Stromal cell of bone marrow (primary cell): Measurements from ENCODE around the gene FBLN5.
A peak's percentile ranks its signal among the peaks of the same experiment; 100 is the strongest.

Source experiments
- DNase-seq: peaks from one replicate; pipeline ENCODE4 v3.0.0-alpha.2; 2012; ENCODE audit warnings: low read depth

Gene FBLN5

DNA sequence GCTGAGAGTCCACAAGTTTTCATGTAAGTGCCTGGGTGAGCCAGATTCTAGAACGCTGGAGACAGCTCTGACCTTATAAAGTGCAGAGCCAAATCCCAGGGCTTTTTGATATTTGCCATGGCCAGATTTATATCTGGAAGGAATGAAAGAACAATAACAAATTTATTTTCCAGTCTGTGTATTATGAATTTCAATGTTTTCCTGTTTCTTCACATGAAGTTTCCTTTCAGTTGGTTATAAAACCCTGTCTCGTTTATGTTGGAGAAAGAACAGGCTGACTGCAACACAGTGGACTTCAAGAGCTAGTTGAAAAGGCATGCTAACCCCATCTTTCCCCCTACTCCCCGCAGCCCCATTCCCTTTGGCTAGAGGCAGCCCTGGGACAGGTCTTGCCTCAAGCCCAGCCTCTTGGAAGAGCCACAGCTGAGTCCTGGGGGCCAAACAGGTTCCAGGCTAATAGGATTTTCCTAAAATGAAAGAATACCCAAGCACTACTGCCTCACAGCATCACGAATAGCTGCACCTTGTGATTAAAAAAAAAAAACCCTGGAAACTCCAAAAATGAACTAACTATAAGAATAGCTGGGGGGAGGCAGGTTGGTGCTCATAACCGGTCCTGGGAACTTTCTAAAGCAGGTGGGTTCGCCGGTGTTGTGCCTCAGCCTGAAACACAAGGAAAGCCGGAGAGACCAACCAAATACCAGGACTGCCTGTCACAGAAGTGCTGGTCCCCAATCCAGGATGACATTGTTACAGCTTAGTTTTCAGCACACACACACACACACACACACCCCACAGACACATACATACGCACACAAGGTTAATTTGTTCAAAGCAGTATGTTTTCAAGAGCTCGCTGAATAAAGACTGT is 1.5 kb downstream of the FBLN5 start:
- no peak for DNase-seq

DNA sequence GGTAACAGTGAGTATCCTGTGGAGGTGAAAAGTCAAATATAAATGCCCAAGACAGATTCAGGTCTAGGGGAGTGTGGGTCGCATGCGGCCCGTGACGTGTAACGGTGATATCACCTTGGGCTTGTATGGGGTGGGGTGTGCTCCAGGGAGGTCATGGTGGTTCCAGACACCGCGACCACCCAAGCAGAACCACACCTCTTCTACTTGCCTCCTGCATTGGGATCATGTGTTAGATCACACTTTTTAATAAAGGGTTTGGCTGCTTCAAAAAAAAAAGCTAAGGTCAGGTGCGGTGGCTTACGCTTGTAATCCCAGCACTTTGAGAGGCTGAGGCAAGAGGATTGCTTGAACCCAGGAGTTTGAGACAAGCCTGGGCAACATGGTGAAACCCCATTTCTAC is 4.5 kb downstream of the FBLN5 start:
- no peak for DNase-seq

- no peak for DNase-seq
Observed at GRCh38 chr14:91942128-91942527, 5.4 kb downstream of the FBLN5 start.

DNA sequence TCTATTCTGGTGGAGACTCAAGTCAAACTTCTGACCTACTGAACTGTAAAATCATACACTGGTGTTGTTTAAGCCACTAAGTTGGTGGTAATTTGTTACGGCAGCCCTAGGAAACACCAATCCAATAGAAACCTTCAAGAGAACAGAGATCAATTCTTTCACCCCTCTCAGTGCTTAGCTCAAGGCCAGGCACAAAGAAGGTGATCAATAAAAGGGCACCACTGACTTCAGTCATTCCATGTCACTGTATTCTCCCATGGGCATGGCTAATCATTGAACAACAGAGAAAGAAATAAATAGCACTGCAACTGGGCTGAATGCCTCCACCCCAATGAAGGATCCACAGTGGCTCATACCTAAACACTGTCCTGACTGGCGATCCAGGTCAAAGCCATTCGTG is 7.3 kb downstream of the FBLN5 start:
- no peak for DNase-seq

DNA sequence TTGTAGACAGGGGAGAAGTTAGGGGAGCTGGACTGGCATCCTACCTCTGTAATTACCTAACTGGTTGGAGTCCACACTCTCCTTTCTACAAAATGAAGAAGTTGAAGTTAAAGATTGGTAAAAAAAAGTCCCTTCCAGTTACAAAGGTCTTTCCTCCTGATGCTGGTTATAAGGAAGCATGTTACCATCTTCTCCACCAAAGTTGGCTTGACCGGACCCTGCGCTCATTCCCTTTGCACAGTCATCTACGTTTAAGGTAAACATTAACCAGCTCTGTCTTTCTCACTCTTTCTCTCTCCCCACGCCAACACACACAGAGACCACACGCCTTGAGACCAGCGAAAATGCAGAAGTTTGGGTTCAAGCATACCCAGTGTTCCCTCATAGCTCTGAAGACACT is 11.9 kb downstream of the FBLN5 start:
- DNase-seq: no peak

DNA sequence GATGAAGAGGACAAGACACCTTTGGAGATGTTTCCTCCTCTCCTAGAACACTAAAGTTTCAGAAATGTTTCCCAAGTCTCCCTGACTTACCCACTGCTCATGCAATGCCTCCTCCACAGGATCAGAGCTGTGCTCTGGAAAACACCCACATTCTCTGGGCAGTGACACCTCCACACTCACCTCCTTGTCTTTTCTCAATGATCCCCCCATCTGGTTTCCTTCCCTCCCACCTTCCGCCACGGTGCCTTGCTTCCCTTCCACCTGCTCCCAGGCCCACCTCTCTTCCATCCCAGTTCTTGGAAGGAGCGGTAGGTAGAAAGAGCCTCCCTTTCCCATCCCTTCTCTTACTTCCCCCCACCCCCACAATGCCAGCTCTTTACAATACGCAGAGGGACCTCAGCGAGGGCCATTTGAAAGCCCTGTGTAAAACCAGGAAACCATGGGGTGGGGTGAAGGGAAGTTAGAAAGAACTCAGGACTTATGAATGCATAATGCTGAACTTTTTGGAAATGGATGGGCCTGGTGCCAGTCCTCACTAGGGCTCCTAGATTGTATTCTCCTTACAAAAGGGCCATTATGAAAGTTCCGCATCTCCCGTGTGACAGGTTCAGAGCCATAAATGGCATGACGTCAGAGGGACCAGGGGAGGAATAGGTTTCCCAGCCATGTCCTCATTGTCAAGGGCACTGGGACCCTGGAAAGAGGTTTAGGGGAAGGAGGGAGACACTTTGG is 12.8 kb downstream of the FBLN5 start:
- no peak for DNase-seq

GRCh38 chr14:91931478-91932088 is 15.9 kb downstream of the FBLN5 start:
- no peak for DNase-seq

GRCh38 chr14:91929700-91930099 is 17.8 kb downstream of the FBLN5 start:
- no peak for DNase-seq

GRCh38 chr14:91927800-91928199 is 19.7 kb downstream of the FBLN5 start:
- DNase-seq: no peak

- no peak for DNase-seq
Observed at GRCh38 chr14:91927191-91927590, 20.3 kb downstream of the FBLN5 start.

- DNase-seq: no peak
Observed at GRCh38 chr14:91926131-91926890, 21.2 kb downstream of the FBLN5 start.

- DNase-seq: no peak
Observed at GRCh38 chr14:91925727-91926121, 21.8 kb downstream of the FBLN5 start.

DNA sequence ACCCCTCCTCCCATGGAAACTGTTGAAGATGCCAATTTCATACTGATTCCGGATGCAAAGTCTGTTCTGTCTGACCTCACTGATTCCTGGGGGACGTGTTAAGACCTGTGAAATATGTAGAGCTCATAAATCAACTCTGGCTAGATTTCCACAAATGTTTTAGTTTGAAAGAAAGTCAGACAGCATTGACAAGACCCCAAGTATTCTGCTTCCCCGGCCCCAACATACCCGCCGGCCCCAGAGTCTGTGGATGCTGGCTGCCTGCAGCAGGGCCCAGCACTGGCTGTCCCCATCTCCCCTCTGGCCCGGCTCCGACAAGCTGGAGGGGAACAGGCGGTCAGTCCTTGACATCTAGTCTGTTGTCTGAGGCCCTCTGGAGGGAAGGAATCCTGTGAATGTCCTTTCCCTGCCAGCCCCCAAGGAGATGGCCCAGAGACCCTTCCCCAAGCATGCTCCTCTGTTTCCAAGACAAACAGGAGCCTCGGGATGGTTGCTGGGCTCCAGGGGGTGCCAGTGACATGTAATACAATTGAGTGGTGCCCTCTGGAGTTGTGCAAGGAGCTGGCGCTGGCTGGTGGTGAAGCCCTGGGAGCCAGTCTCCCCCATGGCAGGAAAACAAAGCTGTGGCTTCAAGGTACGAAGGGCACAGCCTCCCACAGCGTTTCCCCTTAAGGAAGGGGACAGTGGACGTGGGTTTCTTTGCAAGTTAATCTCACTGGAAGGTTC is 22.3 kb downstream of the FBLN5 start:
- DNase-seq: no peak

- no peak for DNase-seq
Observed at GRCh38 chr14:91920526-91920925, 27.0 kb downstream of the FBLN5 start.

- DNase-seq: no peak
Observed at GRCh38 chr14:91919814-91920213, 27.7 kb downstream of the FBLN5 start.

DNA sequence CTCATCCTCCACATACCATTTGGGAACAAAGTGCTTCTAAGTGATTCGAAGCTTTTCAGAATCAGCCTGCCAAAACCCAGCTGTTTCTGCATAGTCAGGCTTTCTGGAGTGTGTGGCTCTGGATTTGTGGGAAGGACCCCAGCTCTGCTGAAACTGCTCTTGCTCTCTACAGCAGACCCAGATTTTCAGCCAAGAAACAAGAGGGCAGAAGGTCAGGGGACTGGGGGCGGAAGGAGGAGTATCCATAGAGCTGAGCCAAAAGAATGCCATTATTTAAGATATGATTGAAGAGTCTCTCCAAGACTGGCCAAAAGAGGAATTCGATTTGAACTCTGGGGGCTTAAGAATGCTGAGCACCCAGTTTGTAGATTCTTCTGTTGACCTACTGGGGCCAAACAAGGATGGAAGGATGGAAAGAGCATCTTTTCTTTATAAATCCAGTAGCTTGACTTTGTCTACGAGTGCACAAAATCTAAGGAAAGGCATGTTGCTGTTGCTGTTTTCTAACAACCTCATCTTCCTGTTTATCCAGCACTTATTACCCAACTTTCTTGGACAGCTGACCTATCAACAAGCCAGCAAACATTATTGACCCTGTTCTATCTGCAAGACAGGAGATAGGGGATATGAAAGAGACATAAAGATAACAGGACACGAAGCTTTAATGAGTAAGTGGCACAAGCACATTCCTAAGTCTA is 29.2 kb downstream of the FBLN5 start:
- DNase-seq: no peak

DNA sequence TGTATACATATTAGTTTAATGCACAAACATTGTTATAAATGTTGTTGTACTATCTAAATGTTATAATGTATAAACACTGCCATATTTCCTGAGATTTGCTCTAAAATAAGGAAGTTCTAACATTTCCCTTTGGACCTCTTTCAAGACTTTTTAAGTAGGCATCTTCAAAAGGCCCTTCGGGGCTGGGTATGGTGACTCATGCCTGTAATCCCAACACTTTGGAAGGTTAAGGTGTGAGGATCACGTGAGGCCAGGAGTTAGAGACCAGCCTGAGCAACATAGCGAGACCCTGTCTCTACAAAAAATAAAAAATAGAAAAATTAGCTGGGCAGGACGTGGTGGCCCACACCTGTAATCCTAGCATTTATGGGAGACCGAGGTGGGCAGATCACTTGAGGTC is 35.5 kb downstream of the FBLN5 start:
- DNase-seq: no peak

DNA sequence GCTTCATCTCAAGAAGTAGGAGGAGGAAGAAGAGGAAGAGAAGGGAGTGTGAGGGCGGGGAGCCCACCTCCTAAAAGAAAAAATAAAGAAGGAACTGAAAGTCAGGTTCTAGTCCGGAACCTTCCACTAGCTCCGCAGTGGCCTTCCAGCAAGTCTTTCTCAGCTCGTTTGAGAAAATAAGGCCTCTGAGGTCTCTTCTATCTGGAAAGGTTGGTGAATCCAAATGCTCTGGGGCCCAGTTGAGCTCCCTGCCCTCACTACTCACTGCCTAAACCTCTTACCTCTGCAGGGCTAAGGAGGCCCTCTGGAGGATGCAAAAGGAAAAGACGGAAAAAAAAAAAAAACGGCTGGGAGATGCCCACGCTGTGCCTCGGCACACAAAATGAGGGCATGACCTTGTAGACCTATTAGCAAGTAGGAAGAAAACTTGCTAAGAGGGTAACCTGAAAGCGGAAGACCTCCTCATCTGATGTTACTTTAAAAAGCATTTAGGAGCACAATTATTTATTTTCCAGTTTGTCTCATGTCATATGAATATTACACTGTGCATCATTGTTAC is 35.9 kb downstream of the FBLN5 start:
- peak; percentile 43 for DNase-seq

DNA sequence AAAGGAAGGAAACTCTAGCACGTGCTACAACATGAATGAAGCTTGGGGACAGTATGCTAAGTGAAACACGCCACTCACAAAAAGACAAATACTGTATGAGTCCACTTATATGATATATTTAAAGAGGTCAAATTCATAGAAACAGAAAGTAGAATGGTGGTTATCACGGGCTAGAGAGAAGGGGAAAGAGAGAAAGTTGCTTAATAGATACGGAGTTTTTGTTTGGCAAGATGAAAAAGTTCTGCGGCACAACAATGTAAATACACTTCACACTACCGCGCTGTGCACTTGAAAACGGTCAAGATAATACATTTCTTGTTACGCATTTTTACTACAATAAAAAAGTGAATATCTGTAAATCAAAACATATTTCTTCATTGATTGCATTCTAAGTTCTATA is 37.3 kb downstream of the FBLN5 start:
- DNase-seq: no peak

DNA sequence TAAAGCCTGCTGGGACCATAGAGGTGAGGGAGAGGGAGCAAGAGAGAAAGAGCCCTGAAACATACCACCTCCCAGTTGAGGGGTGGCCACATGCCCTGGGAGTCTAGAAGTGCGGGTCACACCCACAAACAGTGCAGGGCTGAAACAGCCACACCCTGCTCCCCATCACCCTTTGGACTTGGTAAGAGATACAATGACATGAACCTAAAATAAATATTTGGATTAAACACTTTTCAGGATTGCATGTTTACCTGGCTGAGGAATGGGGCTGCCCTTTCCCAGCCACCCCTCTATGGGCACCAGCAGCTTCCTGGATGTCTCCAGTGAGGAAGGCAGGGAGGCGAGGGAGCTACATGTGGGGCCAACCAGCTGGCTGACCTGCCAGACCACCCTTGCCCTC is 41.1 kb downstream of the FBLN5 start:
- no peak for DNase-seq
